ENCODE measurements around the gene ZNF580.

Gene ZNF580

GRCh38 chr19:55624109-55625003 lies 16.4 kb upstream of the ZNF580 start, which contains the start of gene ZNF784:
Gene ZNF784, minus strand, starts transcription at chr19:55624566. Its CDS starts 5 bp downstream, at chr19:55624561.
- peak; percentile 97 for DNase-seq (ENCODE audit: low spot score)

GRCh38 chr19:55625004-55625326 lies 15.8 kb upstream of the ZNF580 start:
- DNase-seq (ENCODE audit: low spot score): no peak

- DNase-seq (ENCODE audit: low spot score): no peak
Observed at GRCh38 chr19:55626350-55626749, 14.5 kb upstream of the ZNF580 start.

- DNase-seq (ENCODE audit: low spot score): peak; percentile 75
Observed at GRCh38 chr19:55632463-55632834, 8.4 kb upstream of the ZNF580 start.

GRCh38 chr19:55633861-55634260 lies 6.9 kb upstream of the ZNF580 start:
- DNase-seq (ENCODE audit: low spot score): no peak

- no peak for DNase-seq (ENCODE audit: low spot score)
Observed at GRCh38 chr19:55635334-55635717, 5.5 kb upstream of the ZNF580 start.

GRCh38 chr19:55635856-55636440 lies 4.9 kb upstream of the ZNF580 start:
- DNase-seq (ENCODE audit: low spot score): no peak

GRCh38 chr19:55636723-55637122 lies 4.1 kb upstream of the ZNF580 start:
- no peak for DNase-seq (ENCODE audit: low spot score)

- no peak for DNase-seq (ENCODE audit: low spot score)
Observed at GRCh38 chr19:55637534-55637933, 3.3 kb upstream of the ZNF580 start.

GRCh38 chr19:55638864-55639359 lies 1.9 kb upstream of the ZNF580 start:
- no peak for DNase-seq (ENCODE audit: low spot score)

- peak; percentile 74 for DNase-seq (ENCODE audit: low spot score)
Observed at GRCh38 chr19:55640043-55640576, 692 bp upstream of the ZNF580 start.

- DNase-seq (ENCODE audit: low spot score): no peak
Observed at GRCh38 chr19:55641426-55642152, 787 bp downstream of the ZNF580 start.

- no peak for DNase-seq (ENCODE audit: low spot score)
Observed at GRCh38 chr19:55642153-55643002, 1.6 kb downstream of the ZNF580 start.

- peak; percentile 87 for DNase-seq (ENCODE audit: low spot score)
Observed at GRCh38 chr19:55643003-55643886, 2.4 kb downstream of the ZNF580 start, which contains the start of gene ZNF581. Gene ZNF581, plus strand, starts transcription at chr19:55643649. Its CDS starts 923 bp downstream, at chr19:55644572.

- DNase-seq (ENCODE audit: low spot score): peak; percentile 20
Observed at GRCh38 chr19:55643887-55644176, 3.0 kb downstream of the ZNF580 start.

GRCh38 chr19:55644191-55644833 lies 3.5 kb downstream of the ZNF580 start:
- no peak for DNase-seq (ENCODE audit: low spot score)

GRCh38 chr19:55644842-55645511 lies 4.2 kb downstream of the ZNF580 start:
- DNase-seq (ENCODE audit: low spot score): no peak

GRCh38 chr19:55645512-55645881 lies 4.7 kb downstream of the ZNF580 start:
- no peak for DNase-seq (ENCODE audit: low spot score)

- no peak for DNase-seq (ENCODE audit: low spot score)
Observed at GRCh38 chr19:55646889-55647731, 6.3 kb downstream of the ZNF580 start.

Measured in GM03348 (cell line).